Stimulated activated CD4-positive, alpha-beta T cell treated with anti-CD3 and anti-CD28 coated beads, Interleukin-4, amount 100 ng/mL, for 48 hours (primary cell): ENCODE results near the gene ETV6.

Experiments
- DNase-seq, 2 donors: peaks; one replicate each; pipeline ENCODE4 v3.0.0-alpha.2; 2020; ENCODE audit warnings: low read depth in 2 of 2

Gene ETV6

GRCh38 chr12:11758087-11758486 lies 108.6 kb downstream of the ETV6 start:
- no peak for DNase-seq

- no peak for DNase-seq
Measured at GRCh38 chr12:11758510-11759493, 109.3 kb downstream of the ETV6 start.

GRCh38 chr12:11759494-11759878 lies 110.0 kb downstream of the ETV6 start:
- no peak for DNase-seq

GRCh38 chr12:11759899-11760298 lies 110.4 kb downstream of the ETV6 start:
- no peak for DNase-seq

GRCh38 chr12:11761869-11762567 lies 112.5 kb downstream of the ETV6 start:
- DNase-seq = no peak

GRCh38 chr12:11762723-11763326 lies 113.4 kb downstream of the ETV6 start:
- no peak for DNase-seq

- no peak for DNase-seq
Measured at GRCh38 chr12:11763760-11764520, 114.5 kb downstream of the ETV6 start.

- no peak for DNase-seq
Measured at GRCh38 chr12:11764837-11765236, 115.4 kb downstream of the ETV6 start.

- DNase-seq = no peak
Measured at GRCh38 chr12:11765421-11765816, 115.9 kb downstream of the ETV6 start.

GRCh38 chr12:11765817-11766794 lies 116.6 kb downstream of the ETV6 start:
- peak; percentile 51 to 69 for DNase-seq

GRCh38 chr12:11767029-11767724 lies 117.7 kb downstream of the ETV6 start:
- DNase-seq = no peak

- no peak for DNase-seq
Measured at GRCh38 chr12:11767798-11768197, 118.3 kb downstream of the ETV6 start.

- no peak for DNase-seq
Measured at GRCh38 chr12:11768233-11768965, 118.9 kb downstream of the ETV6 start.

- no peak for DNase-seq
Measured at GRCh38 chr12:11769723-11770514, 120.4 kb downstream of the ETV6 start.

- no peak for DNase-seq
Measured at GRCh38 chr12:11771356-11771755, 121.9 kb downstream of the ETV6 start.

GRCh38 chr12:11771895-11772502 lies 122.5 kb downstream of the ETV6 start:
- no peak for DNase-seq

- no peak for DNase-seq
Measured at GRCh38 chr12:11773889-11774677, 124.6 kb downstream of the ETV6 start.
